PC-3 (cell line): Measurements from ENCODE around the gene ZNF891.

Source experiments
- CTCF ChIP-seq: fragments of 300-600 bp; sonication (generic); conservative IDR thresholded peaks from 2 replicates; pipeline ENCODE4 v1.5.1; 2017; ENCODE audit warnings: antibody characterized with exemption, low read depth, mild to moderate bottlenecking, low read length
- EZH2 ChIP-seq: fragments of 300-600 bp; sonication (generic); IDR thresholded peaks from one replicate; pipeline ENCODE4 v1.6.1; 2017; ENCODE audit warnings: antibody characterized with exemption, mild to moderate bottlenecking, low read length; ENCODE audit not compliant: unreplicated experiment
- EZH2phosphoT487 ChIP-seq: fragments of 300-600 bp; sonication (generic); IDR thresholded peaks from 2 replicates; pipeline ENCODE4 v1.6.1; 2018; ENCODE audit warnings: mild to moderate bottlenecking, antibody characterized with exemption, low read length, borderline replicate concordance

- no peak for TF ChIP-seq CTCF
- no peak for TF ChIP-seq EZH2phosphoT487
- no peak for TF ChIP-seq EZH2
Measured at GRCh38 chr12:133083345-133083744, 46.7 kb downstream of the ZNF891 start.
